ENCODE data around the gene TENM4. TPM values are rescaled to one million over a fixed set of nuclear protein-coding genes. Genes with fewer than 3 reads are reported as not detected.

Gene TENM4
- total RNA-seq, 2 donors from 2014 or later, result 2.6 to 6.8 TPM

- H3K27me3 ChIP-seq (replicated peaks; ENCODE audit: insufficient read depth), result no peaks in the 10 kb centered on the region
- H3K4me3 ChIP-seq, result no peak overlapping the region
- no peak overlapping the region for H3K27ac ChIP-seq
- 52% methylated on average over 3 of the region's 3 CpGs for WGBS
- H3K9me3 ChIP-seq, result no peaks in the 10 kb centered on the region
- DNase-seq (ENCODE audit: low spot score), result no peak
- intact Hi-C loops (cut with DNase I), result no loop called here
- TF ChIP-seq POLR2A (IDR thresholded peaks at IDR 0.05), result no peak
- TF ChIP-seq, protein P1, sequence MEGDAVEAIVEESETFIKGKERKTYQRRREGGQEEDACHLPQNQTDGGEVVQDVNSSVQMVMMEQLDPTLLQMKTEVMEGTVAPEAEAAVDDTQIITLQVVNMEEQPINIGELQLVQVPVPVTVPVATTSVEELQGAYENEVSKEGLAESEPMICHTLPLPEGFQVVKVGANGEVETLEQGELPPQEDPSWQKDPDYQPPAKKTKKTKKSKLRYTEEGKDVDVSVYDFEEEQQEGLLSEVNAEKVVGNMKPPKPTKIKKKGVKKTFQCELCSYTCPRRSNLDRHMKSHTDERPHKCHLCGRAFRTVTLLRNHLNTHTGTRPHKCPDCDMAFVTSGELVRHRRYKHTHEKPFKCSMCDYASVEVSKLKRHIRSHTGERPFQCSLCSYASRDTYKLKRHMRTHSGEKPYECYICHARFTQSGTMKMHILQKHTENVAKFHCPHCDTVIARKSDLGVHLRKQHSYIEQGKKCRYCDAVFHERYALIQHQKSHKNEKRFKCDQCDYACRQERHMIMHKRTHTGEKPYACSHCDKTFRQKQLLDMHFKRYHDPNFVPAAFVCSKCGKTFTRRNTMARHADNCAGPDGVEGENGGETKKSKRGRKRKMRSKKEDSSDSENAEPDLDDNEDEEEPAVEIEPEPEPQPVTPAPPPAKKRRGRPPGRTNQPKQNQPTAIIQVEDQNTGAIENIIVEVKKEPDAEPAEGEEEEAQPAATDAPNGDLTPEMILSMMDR (IDR thresholded peaks at IDR 0.05), result no peak
- no peak for TF ChIP-seq POLR2AphosphoS5 (IDR thresholded peaks at IDR 0.05)
- no peaks in the 10 kb centered on the region for H3K36me3 ChIP-seq
- no peaks in the 10 kb centered on the region for H3K4me1 ChIP-seq (replicated peaks)
These were observed 786.8 kb downstream of the TENM4 start for GRCh38 chr11:78654071-78654470.

DNA sequence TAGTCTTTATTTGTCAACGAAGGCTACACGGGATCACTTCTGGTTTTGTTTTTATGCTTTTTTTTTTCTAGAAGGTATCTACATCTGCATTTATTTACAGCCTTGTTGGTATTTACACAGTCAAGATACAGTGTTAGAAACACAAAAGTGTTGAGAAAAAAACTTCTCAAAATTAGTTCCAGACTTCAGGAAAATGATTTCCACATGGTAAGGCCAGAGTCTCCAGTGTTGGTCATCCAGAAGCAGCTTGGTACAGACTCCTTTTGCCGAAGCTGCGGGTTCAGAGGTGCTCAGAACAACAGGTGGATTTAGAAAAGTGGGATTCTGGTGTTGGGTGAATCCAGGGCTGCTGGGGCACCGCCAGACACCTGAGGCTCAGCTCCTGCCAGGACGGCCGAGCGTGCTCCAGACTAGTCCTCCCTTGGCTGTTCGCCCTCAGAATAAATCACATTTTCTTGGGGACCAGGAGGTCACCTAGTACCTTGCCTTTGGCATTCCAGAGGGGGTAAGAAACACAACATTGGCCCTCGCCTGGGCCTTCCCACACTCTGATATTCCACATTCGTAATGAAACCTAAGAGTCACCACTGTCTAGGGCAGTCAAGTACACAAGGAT, 787.4 kb downstream of the TENM4 start:
- no peaks in the 10 kb centered on the region for H3K9me3 ChIP-seq
- no peak overlapping the region for H3K4me3 ChIP-seq
- H3K27ac ChIP-seq, result no peak overlapping the region
- intact Hi-C loops (cut with DNase I), result no loop called here
- no peak for TF ChIP-seq POLR2A (IDR thresholded peaks at IDR 0.05)
- no peak for TF ChIP-seq POLR2AphosphoS5 (IDR thresholded peaks at IDR 0.05)
- TF ChIP-seq, protein P1 (IDR thresholded peaks at IDR 0.05), result no peak
- H3K4me1 ChIP-seq (replicated peaks), result no peaks in the 10 kb centered on the region
- WGBS, result 79% methylated on average over 11 of the region's 11 CpGs
- H3K36me3 ChIP-seq, result no peaks in the 10 kb centered on the region
- no peak for DNase-seq (ENCODE audit: low spot score)
- H3K27me3 ChIP-seq (replicated peaks; ENCODE audit: insufficient read depth), result no peaks in the 10 kb centered on the region

DNA sequence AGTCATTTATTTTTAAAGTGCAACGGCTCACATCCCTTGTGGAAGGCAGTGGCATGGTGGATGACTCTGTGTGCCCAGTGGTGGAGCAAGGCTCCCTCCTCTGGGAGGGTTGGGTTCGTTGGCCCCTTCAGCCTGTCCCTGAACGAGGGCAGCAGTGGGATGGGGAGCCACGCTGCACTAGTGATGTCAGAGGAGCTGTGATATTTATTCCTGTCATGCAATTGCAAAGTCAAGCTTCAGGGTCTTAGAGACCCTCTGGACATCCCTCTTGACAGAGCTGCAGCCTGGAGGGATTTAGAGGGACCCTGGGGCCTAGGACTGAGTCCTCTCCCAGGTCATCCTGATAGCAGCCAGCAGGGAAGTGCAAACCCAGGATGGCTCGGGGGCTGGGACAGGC, 788.0 kb downstream of the TENM4 start:
- intact Hi-C loops (cut with DNase I), result no loop called here
- no peak overlapping the region for H3K4me3 ChIP-seq
- H3K9me3 ChIP-seq, result no peaks in the 10 kb centered on the region
- no peaks in the 10 kb centered on the region for H3K36me3 ChIP-seq
- no peaks in the 10 kb centered on the region for H3K27me3 ChIP-seq (replicated peaks; ENCODE audit: insufficient read depth)
- DNase-seq (ENCODE audit: low spot score), result no peak
- no peaks in the 10 kb centered on the region for H3K4me1 ChIP-seq (replicated peaks)
- no peak overlapping the region for H3K27ac ChIP-seq
- 88% methylated on average over 5 of the region's 5 CpGs for WGBS
- TF ChIP-seq, protein P1 (IDR thresholded peaks at IDR 0.05), result no peak
- no peak for TF ChIP-seq POLR2A (IDR thresholded peaks at IDR 0.05)
- no peak for TF ChIP-seq POLR2AphosphoS5 (IDR thresholded peaks at IDR 0.05)

GRCh38 chr11:78651923-78652842, 788.6 kb downstream of the TENM4 start:
- WGBS, result 88% methylated on average over 11 of the region's 11 CpGs
- intact Hi-C loops (cut with DNase I), result no loop called here
- no peak for DNase-seq (ENCODE audit: low spot score)
- no peaks in the 10 kb centered on the region for H3K36me3 ChIP-seq
- no peaks in the 10 kb centered on the region for H3K9me3 ChIP-seq
- H3K4me3 ChIP-seq, result no peak overlapping the region
- H3K27ac ChIP-seq, result no peak overlapping the region
- no peaks in the 10 kb centered on the region for H3K27me3 ChIP-seq (replicated peaks; ENCODE audit: insufficient read depth)
- no peaks in the 10 kb centered on the region for H3K4me1 ChIP-seq (replicated peaks)
- TF ChIP-seq, protein P1 (IDR thresholded peaks at IDR 0.05), result no peak
- no peak for TF ChIP-seq POLR2AphosphoS5 (IDR thresholded peaks at IDR 0.05)
- TF ChIP-seq POLR2A (IDR thresholded peaks at IDR 0.05), result no peak
